ENCODE data around the gene SEC22A. TPM values are rescaled to one million over a fixed set of nuclear protein-coding genes. Genes with fewer than 3 reads are reported as not detected.

SEC22A gene
- total and polyA plus RNA-seq, 2 of the 8 experiments (the other 6 are each of a cell fraction or from before 2014, with no cell fraction given) = 10.6 to 17.1 TPM

- TF ChIP-seq, protein P1, sequence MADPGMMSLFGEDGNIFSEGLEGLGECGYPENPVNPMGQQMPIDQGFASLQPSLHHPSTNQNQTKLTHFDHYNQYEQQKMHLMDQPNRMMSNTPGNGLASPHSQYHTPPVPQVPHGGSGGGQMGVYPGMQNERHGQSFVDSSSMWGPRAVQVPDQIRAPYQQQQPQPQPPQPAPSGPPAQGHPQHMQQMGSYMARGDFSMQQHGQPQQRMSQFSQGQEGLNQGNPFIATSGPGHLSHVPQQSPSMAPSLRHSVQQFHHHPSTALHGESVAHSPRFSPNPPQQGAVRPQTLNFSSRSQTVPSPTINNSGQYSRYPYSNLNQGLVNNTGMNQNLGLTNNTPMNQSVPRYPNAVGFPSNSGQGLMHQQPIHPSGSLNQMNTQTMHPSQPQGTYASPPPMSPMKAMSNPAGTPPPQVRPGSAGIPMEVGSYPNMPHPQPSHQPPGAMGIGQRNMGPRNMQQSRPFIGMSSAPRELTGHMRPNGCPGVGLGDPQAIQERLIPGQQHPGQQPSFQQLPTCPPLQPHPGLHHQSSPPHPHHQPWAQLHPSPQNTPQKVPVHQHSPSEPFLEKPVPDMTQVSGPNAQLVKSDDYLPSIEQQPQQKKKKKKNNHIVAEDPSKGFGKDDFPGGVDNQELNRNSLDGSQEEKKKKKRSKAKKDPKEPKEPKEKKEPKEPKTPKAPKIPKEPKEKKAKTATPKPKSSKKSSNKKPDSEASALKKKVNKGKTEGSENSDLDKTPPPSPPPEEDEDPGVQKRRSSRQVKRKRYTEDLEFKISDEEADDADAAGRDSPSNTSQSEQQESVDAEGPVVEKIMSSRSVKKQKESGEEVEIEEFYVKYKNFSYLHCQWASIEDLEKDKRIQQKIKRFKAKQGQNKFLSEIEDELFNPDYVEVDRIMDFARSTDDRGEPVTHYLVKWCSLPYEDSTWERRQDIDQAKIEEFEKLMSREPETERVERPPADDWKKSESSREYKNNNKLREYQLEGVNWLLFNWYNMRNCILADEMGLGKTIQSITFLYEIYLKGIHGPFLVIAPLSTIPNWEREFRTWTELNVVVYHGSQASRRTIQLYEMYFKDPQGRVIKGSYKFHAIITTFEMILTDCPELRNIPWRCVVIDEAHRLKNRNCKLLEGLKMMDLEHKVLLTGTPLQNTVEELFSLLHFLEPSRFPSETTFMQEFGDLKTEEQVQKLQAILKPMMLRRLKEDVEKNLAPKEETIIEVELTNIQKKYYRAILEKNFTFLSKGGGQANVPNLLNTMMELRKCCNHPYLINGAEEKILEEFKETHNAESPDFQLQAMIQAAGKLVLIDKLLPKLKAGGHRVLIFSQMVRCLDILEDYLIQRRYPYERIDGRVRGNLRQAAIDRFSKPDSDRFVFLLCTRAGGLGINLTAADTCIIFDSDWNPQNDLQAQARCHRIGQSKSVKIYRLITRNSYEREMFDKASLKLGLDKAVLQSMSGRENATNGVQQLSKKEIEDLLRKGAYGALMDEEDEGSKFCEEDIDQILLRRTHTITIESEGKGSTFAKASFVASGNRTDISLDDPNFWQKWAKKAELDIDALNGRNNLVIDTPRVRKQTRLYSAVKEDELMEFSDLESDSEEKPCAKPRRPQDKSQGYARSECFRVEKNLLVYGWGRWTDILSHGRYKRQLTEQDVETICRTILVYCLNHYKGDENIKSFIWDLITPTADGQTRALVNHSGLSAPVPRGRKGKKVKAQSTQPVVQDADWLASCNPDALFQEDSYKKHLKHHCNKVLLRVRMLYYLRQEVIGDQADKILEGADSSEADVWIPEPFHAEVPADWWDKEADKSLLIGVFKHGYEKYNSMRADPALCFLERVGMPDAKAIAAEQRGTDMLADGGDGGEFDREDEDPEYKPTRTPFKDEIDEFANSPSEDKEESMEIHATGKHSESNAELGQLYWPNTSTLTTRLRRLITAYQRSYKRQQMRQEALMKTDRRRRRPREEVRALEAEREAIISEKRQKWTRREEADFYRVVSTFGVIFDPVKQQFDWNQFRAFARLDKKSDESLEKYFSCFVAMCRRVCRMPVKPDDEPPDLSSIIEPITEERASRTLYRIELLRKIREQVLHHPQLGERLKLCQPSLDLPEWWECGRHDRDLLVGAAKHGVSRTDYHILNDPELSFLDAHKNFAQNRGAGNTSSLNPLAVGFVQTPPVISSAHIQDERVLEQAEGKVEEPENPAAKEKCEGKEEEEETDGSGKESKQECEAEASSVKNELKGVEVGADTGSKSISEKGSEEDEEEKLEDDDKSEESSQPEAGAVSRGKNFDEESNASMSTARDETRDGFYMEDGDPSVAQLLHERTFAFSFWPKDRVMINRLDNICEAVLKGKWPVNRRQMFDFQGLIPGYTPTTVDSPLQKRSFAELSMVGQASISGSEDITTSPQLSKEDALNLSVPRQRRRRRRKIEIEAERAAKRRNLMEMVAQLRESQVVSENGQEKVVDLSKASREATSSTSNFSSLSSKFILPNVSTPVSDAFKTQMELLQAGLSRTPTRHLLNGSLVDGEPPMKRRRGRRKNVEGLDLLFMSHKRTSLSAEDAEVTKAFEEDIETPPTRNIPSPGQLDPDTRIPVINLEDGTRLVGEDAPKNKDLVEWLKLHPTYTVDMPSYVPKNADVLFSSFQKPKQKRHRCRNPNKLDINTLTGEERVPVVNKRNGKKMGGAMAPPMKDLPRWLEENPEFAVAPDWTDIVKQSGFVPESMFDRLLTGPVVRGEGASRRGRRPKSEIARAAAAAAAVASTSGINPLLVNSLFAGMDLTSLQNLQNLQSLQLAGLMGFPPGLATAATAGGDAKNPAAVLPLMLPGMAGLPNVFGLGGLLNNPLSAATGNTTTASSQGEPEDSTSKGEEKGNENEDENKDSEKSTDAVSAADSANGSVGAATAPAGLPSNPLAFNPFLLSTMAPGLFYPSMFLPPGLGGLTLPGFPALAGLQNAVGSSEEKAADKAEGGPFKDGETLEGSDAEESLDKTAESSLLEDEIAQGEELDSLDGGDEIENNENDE (IDR thresholded peaks at IDR 0.05; ENCODE audit: insufficient replicate concordance, low read length) = no peak
- TF ChIP-seq CHD1 (IDR thresholded peaks at IDR 0.05; ENCODE audit: low read depth, low read length) (no peak), SIRT6 (IDR thresholded peaks at IDR 0.05; ENCODE audit: low read length) (no peak), KDM1A (IDR thresholded peaks at IDR 0.05; ENCODE audit: borderline replicate concordance, low read length) (no peak), SIX5 (IDR thresholded peaks at IDR 0.05; ENCODE audit: low read depth, low read length) (no peak), TAF1 (IDR thresholded peaks at IDR 0.05; ENCODE audit: low read depth, low read length) (no peak), E2F6 (IDR thresholded peaks at IDR 0.05) (no peak), BACH1 (IDR thresholded peaks at IDR 0.05; ENCODE audit: low read length) (no peak)
- TF ChIP-seq, protein P2, sequence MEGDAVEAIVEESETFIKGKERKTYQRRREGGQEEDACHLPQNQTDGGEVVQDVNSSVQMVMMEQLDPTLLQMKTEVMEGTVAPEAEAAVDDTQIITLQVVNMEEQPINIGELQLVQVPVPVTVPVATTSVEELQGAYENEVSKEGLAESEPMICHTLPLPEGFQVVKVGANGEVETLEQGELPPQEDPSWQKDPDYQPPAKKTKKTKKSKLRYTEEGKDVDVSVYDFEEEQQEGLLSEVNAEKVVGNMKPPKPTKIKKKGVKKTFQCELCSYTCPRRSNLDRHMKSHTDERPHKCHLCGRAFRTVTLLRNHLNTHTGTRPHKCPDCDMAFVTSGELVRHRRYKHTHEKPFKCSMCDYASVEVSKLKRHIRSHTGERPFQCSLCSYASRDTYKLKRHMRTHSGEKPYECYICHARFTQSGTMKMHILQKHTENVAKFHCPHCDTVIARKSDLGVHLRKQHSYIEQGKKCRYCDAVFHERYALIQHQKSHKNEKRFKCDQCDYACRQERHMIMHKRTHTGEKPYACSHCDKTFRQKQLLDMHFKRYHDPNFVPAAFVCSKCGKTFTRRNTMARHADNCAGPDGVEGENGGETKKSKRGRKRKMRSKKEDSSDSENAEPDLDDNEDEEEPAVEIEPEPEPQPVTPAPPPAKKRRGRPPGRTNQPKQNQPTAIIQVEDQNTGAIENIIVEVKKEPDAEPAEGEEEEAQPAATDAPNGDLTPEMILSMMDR (IDR thresholded peaks at IDR 0.05; ENCODE audit: control extremely low read depth in 1 of 3, insufficient read depth in 1 of 3, low read depth in 1 of 3, low read length in 3 of 3) = no peak
Observed at GRCh38 chr3:123198372-123198771, 3.4 kb upstream of the SEC22A start (continued).
